IMR-90 (cell line): ENCODE measurements around the gene GPC6. TPM values are rescaled to one million over a fixed set of nuclear protein-coding genes. Genes with fewer than 3 reads are reported as not detected.

ENCODE experiments used
- ATAC-seq: fragments of 200-7000 bp; cut with Tn5 transposase; 2 replicates; pipeline ENCODE4 v1.9.1; 2020; ENCODE audit warnings: low read depth, mild to moderate bottlenecking, moderate library complexity
- BruUV-seq: library from RNA; stranded (reverse); fragments of 400-500 nt; replicated peaks from 2 replicates; lab custom pipeline; 2021; lab: Mats Ljungman, UMichigan
- CTCF ChIA-PET: fragments of 300-600 bp; formaldehyde crosslinking; extraction: SDS; loops from one replicate; lab custom pipeline; 2021; ENCODE audit warnings: antibody characterized with exemption; lab: Yijun Ruan, JAX
- POLR2A ChIA-PET: fragments of 300-600 bp; sonication (Branson Sonifier 250); formaldehyde crosslinking; loops from one replicate; lab custom pipeline; 2022; ENCODE audit warnings: antibody characterized with exemption; ENCODE audit not compliant: unreplicated experiment; lab: Charles Lee
- DNase-seq: peaks from one replicate; pipeline ENCODE4 v3.0.0; 2013
- H2AFZ ChIP-seq: replicated peaks from 2 replicates; pipeline ENCODE3; 2013; ENCODE audit warnings: low read length, mild to moderate bottlenecking; ENCODE audit not compliant: poor library complexity
- H2AK5ac ChIP-seq: 2 replicates; pipeline ENCODE4 v1.6.1; 2013; ENCODE audit warnings: low read depth, low read length, inconsistent platforms
- H2AK9ac ChIP-seq: replicated peaks from 2 replicates; pipeline ENCODE3; 2013; ENCODE audit warnings: mild to moderate bottlenecking, low read depth, low read length, moderate library complexity; ENCODE audit not compliant: poor library complexity
- H2BK120ac ChIP-seq: 2 replicates; pipeline ENCODE4 v1.6.1; 2013; ENCODE audit warnings: low read depth, low read length, inconsistent platforms
- H2BK15ac ChIP-seq: 3 replicates; pipeline ENCODE4 v1.6.1; 2013; ENCODE audit warnings: low read depth, low read length, inconsistent platforms
- H2BK20ac ChIP-seq: 2 replicates; pipeline ENCODE4 v1.6.1; 2013; ENCODE audit warnings: low read depth, mild to moderate bottlenecking, inconsistent platforms, low read length, moderate library complexity
- H2BK5ac ChIP-seq: 2 replicates; pipeline ENCODE4 v1.6.1; 2013; ENCODE audit warnings: mild to moderate bottlenecking, low read depth, low read length, inconsistent platforms; ENCODE audit not compliant: poor library complexity, severe bottlenecking
- H3K14ac ChIP-seq: replicated peaks from 2 replicates; pipeline ENCODE4 v1.6.1; 2013; ENCODE audit warnings: low read depth, low read length, inconsistent platforms
- H3K18ac ChIP-seq: 2 replicates; pipeline ENCODE4 v1.6.1; 2013; ENCODE audit warnings: low read depth, low read length, control low read depth
- H3K23ac ChIP-seq: 2 replicates; pipeline ENCODE4 v1.6.1; 2013; ENCODE audit warnings: low read depth, low read length, inconsistent platforms
- H3K27ac ChIP-seq: 2 replicates; pipeline ENCODE4 v1.5.1; 2013; ENCODE audit warnings: mild to moderate bottlenecking, control low read depth, low read length; ENCODE audit not compliant: insufficient read depth
- H3K27me3 ChIP-seq: 2 replicates; pipeline ENCODE4 v1.6.1; 2013; ENCODE audit warnings: low read length; ENCODE audit not compliant: control insufficient read depth, insufficient read depth
- H3K36me3 ChIP-seq: 2 replicates; pipeline ENCODE4 v1.6.1; 2013; ENCODE audit warnings: low read length, mixed read lengths; ENCODE audit not compliant: control insufficient read depth, insufficient read depth
- H3K4ac ChIP-seq: 2 replicates; pipeline ENCODE4 v1.6.1; 2013; ENCODE audit warnings: low read depth, low read length, inconsistent platforms
- H3K4me1 ChIP-seq: 2 replicates; pipeline ENCODE4 v1.6.1; 2013; ENCODE audit warnings: low read length, mixed read lengths; ENCODE audit not compliant: control insufficient read depth, insufficient read depth
- H3K4me2 ChIP-seq: 2 replicates; pipeline ENCODE4 v1.6.1; 2013; ENCODE audit warnings: low read depth, mild to moderate bottlenecking, control low read depth, low read length, moderate library complexity
- H3K4me3 ChIP-seq: 2 replicates; pipeline ENCODE4 v1.5.1; 2013; ENCODE audit warnings: low read depth, mild to moderate bottlenecking, control low read depth, low read length, moderate library complexity; ENCODE audit not compliant: insufficient read depth
- H3K56ac ChIP-seq: 2 replicates; pipeline ENCODE4 v1.6.1; 2013; ENCODE audit warnings: low read length, inconsistent platforms; ENCODE audit not compliant: insufficient read depth; ENCODE audit errors: extremely low read depth
- H3K79me1 ChIP-seq, 2 experiments: 2 replicates each; pipeline ENCODE4 v1.6.1; 2013; ENCODE audit warnings: low read length in 2 of 2, inconsistent platforms in 1 of 2, low read depth in 1 of 2
- H3K9ac ChIP-seq: 2 replicates; pipeline ENCODE4 v1.6.1; 2013; ENCODE audit warnings: low read depth, low read length, control low read depth
- H3K9me1 ChIP-seq: 2 replicates; pipeline ENCODE4 v1.6.1; 2013; ENCODE audit warnings: low read length, inconsistent platforms; ENCODE audit not compliant: insufficient read depth
- H3K9me3 ChIP-seq: 2 replicates; pipeline ENCODE4 v1.6.1; 2013; ENCODE audit warnings: low read length; ENCODE audit not compliant: control insufficient read depth, insufficient read depth
- H4K20me1 ChIP-seq: 2 replicates; pipeline ENCODE4 v1.6.1; 2013; ENCODE audit warnings: low read length, inconsistent platforms; ENCODE audit not compliant: insufficient read depth
- H4K5ac ChIP-seq: 2 replicates; pipeline ENCODE4 v1.6.1; 2013; ENCODE audit warnings: mild to moderate bottlenecking, low read depth, low read length, control low read depth
- H4K8ac ChIP-seq, 2 experiments: 2 replicates each; pipeline ENCODE4 v1.6.1; 2013; ENCODE audit warnings: low read depth in 2 of 2, low read length in 2 of 2, control low read depth in 1 of 2, inconsistent platforms in 1 of 2
- H4K91ac ChIP-seq: 2 replicates; pipeline ENCODE4 v1.6.1; 2013; ENCODE audit warnings: low read depth, low read length, inconsistent platforms; ENCODE audit not compliant: insufficient read depth
- BHLHE40 ChIP-seq: fragments of 150-350 bp; IDR thresholded peaks from 2 replicates; pipeline ENCODE4 v1.6.1; 2016; ENCODE audit warnings: mild to moderate bottlenecking, low read depth, low read length
- CEBPB ChIP-seq: IDR thresholded peaks from 2 replicates; pipeline ENCODE4 v1.6.1; 2012; ENCODE audit warnings: low read depth, low read length, improper control_type of control experiment
- CHD1 ChIP-seq: IDR thresholded peaks from 2 replicates; pipeline ENCODE4 v1.6.1; 2012; ENCODE audit warnings: low read depth, low read length, improper control_type of control experiment
- FOS ChIP-seq: fragments of 150-350 bp; IDR thresholded peaks from 2 replicates; pipeline ENCODE4 v1.6.1; 2016; ENCODE audit warnings: low read depth, low read length
- MAFK ChIP-seq: IDR thresholded peaks from 2 replicates; pipeline ENCODE4 v1.6.1; 2012; ENCODE audit warnings: low read depth, low read length, improper control_type of control experiment
- MAZ ChIP-seq: IDR thresholded peaks from 2 replicates; pipeline ENCODE4 v1.6.1; 2012; ENCODE audit warnings: low read depth, mild to moderate bottlenecking, low read length, improper control_type of control experiment, moderate library complexity, borderline replicate concordance
- MXI1 ChIP-seq: IDR thresholded peaks from 2 replicates; pipeline ENCODE4 v1.6.1; 2012; ENCODE audit warnings: low read depth, mild to moderate bottlenecking, low read length, moderate library complexity, borderline replicate concordance
- NFE2L2 ChIP-seq: fragments of 150-350 bp; IDR thresholded peaks from 2 replicates; pipeline ENCODE4 v1.6.1; 2016; ENCODE audit warnings: low read depth, mild to moderate bottlenecking, low read length
- POLR2A ChIP-seq: IDR thresholded peaks from 2 replicates; pipeline ENCODE4 v1.6.1; 2012; ENCODE audit warnings: mild to moderate bottlenecking, low read depth, low read length
- RAD21 ChIP-seq: IDR thresholded peaks from 2 replicates; pipeline ENCODE4 v1.6.1; 2012; ENCODE audit warnings: low read length, improper control_type of control experiment
- RCOR1 ChIP-seq: IDR thresholded peaks from 2 replicates; pipeline ENCODE4 v1.6.1; 2012; ENCODE audit warnings: mild to moderate bottlenecking, low read length, improper control_type of control experiment; ENCODE audit not compliant: insufficient replicate concordance
- RFX5 ChIP-seq: IDR thresholded peaks from 2 replicates; pipeline ENCODE4 v1.8.0; 2012; ENCODE audit warnings: low read depth, mild to moderate bottlenecking, low read length, moderate library complexity
- SMC3 ChIP-seq: fragments of 150-350 bp; IDR thresholded peaks from 2 replicates; pipeline ENCODE4 v1.6.1; 2016; ENCODE audit warnings: low read depth, mild to moderate bottlenecking, antibody characterized with exemption, low read length, moderate library complexity
- dilution Hi-C: fragments of 300-500 bp; cut with HindIII; formaldehyde crosslinking; loops from one replicate; pipeline ENCODE4 v1.14.3; 2018; ENCODE audit warnings: low sequenced_read_pairs; ENCODE audit not compliant: unreplicated experiment
- in situ Hi-C: fragments of 300-500 bp; cut with MboI; formaldehyde crosslinking; loops from 3 replicates; pipeline ENCODE4 v1.14.3; 2019; ENCODE audit warnings: low sequenced_read_pairs, inconsistent platforms, mixed read lengths
- intact Hi-C: fragments of 100-400 bp; cut with micrococcal nuclease; formaldehyde crosslinking; loops from 2 replicates; pipeline ENCODE4 v1.10.0; 2022
- polyA plus RNA-seq, 3 experiments: library from polyadenylated mRNA; depleted of rRNA; stranded (reverse); fragments of >200 nt; gene quantifications; 2 replicates each; pipeline ENCODE4 v1.2.3, GENCODE V29; 2012; ENCODE audit warnings: low replicate concordance in 1 of 3
- total RNA-seq: library from RNA; depleted of rRNA; stranded (reverse); fragments of >200 nt; gene quantifications from 2 replicates; pipeline ENCODE4 v1.2.3, GENCODE V29; 2012
- TF ChIP-seq, protein P1 (sequence below): conservative IDR thresholded peaks from 2 replicates; pipeline ENCODE4 v1.5.1; 2012; ENCODE audit warnings: mild to moderate bottlenecking, low read depth, low read length, improper control_type of control experiment
- TF ChIP-seq, protein P2 (sequence below): fragments of 150-350 bp; IDR thresholded peaks from 2 replicates; pipeline ENCODE4 v1.6.1; 2017; ENCODE audit warnings: mild to moderate bottlenecking, antibody characterized with exemption, low read length, low read depth
- TF ChIP-seq, protein P3 (sequence below): fragments of 150-350 bp; IDR thresholded peaks from 2 replicates; pipeline ENCODE4 v1.6.1; 2016; ENCODE audit warnings: low read depth, mild to moderate bottlenecking, low read length, moderate library complexity, borderline replicate concordance

Gene GPC6
- total and polyA plus RNA-seq, 2 of the 4 experiments (the other 2 are of a cell fraction) = 14.9 to 39.4 TPM

DNA sequence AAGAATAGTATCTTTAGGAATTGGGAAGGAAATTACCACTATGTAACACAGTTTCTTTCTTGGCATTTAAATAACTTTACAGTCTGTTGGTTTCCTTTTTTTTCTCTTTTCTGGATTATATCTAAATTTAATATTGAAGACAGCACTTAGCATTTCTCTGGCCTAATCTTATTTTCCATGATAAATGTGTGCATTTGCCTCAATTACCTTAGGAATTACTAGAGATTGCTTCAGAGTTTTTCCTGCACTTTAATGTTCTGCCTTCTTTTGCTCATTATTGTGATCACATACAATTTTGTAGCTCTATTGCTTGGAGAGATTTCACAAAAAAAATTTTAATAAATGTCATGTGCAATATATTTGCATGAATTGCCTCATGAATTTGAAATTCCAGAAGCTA lies 1227.7 kb downstream of the GPC6 start:
- no peak overlapping the region for H3K27ac ChIP-seq
- no peak overlapping the region for H2BK120ac ChIP-seq
- H3K36me3 ChIP-seq = no peaks in the 10 kb centered on the region
- no peak overlapping the region for H3K4ac ChIP-seq
- no peak overlapping the region for H3K4me3 ChIP-seq
- ATAC-seq = no peak
- POLR2A ChIA-PET = no interaction called here
- H4K20me1 ChIP-seq = no peaks in the 10 kb centered on the region
- no peaks in the 10 kb centered on the region for H3K79me1 ChIP-seq
- no peak overlapping the region for H2BK20ac ChIP-seq
- CTCF ChIA-PET = no interaction called here
- no peaks in the 10 kb centered on the region for H3K9me1 ChIP-seq
- no peak for DNase-seq
- H3K23ac ChIP-seq = no peak overlapping the region
- no peak overlapping the region for H2AK9ac ChIP-seq
- H4K91ac ChIP-seq = no peak overlapping the region
- no peak overlapping the region for H3K56ac ChIP-seq
- H3K9me3 ChIP-seq = no peaks in the 10 kb centered on the region
- no TSS peak for BruUV-seq
- H3K18ac ChIP-seq = no peak overlapping the region
- H4K8ac ChIP-seq = no peak overlapping the region
- dilution Hi-C loops (no loop called here), intact Hi-C loops (no loop called here), in situ Hi-C loops (no loop called here)
- no peak overlapping the region for H2AK5ac ChIP-seq
- no peak overlapping the region for H2AFZ ChIP-seq
- H3K27me3 ChIP-seq = no peaks in the 10 kb centered on the region
- no peaks in the 10 kb centered on the region for H3K4me1 ChIP-seq
- no peak overlapping the region for H4K5ac ChIP-seq
- no peak overlapping the region for H2BK15ac ChIP-seq
- no peak overlapping the region for H3K9ac ChIP-seq
- H2BK5ac ChIP-seq = no peak overlapping the region
- TF ChIP-seq MXI1 = no peak
- TF ChIP-seq MAFK = no peak
- no peak for TF ChIP-seq SMC3
- no peak for TF ChIP-seq RCOR1
- no peak for TF ChIP-seq MAZ
- TF ChIP-seq, protein P1, sequence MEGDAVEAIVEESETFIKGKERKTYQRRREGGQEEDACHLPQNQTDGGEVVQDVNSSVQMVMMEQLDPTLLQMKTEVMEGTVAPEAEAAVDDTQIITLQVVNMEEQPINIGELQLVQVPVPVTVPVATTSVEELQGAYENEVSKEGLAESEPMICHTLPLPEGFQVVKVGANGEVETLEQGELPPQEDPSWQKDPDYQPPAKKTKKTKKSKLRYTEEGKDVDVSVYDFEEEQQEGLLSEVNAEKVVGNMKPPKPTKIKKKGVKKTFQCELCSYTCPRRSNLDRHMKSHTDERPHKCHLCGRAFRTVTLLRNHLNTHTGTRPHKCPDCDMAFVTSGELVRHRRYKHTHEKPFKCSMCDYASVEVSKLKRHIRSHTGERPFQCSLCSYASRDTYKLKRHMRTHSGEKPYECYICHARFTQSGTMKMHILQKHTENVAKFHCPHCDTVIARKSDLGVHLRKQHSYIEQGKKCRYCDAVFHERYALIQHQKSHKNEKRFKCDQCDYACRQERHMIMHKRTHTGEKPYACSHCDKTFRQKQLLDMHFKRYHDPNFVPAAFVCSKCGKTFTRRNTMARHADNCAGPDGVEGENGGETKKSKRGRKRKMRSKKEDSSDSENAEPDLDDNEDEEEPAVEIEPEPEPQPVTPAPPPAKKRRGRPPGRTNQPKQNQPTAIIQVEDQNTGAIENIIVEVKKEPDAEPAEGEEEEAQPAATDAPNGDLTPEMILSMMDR = no peak
- TF ChIP-seq RAD21 = no peak
- no peak for TF ChIP-seq CHD1
- TF ChIP-seq, protein P2, sequence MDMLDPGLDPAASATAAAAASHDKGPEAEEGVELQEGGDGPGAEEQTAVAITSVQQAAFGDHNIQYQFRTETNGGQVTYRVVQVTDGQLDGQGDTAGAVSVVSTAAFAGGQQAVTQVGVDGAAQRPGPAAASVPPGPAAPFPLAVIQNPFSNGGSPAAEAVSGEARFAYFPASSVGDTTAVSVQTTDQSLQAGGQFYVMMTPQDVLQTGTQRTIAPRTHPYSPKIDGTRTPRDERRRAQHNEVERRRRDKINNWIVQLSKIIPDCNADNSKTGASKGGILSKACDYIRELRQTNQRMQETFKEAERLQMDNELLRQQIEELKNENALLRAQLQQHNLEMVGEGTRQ = no peak
- no peak for TF ChIP-seq BHLHE40
- no peak for TF ChIP-seq RFX5
- TF ChIP-seq NFE2L2 = no peak
- TF ChIP-seq POLR2A = no peak
- no peak for TF ChIP-seq CEBPB
- TF ChIP-seq, protein P3, sequence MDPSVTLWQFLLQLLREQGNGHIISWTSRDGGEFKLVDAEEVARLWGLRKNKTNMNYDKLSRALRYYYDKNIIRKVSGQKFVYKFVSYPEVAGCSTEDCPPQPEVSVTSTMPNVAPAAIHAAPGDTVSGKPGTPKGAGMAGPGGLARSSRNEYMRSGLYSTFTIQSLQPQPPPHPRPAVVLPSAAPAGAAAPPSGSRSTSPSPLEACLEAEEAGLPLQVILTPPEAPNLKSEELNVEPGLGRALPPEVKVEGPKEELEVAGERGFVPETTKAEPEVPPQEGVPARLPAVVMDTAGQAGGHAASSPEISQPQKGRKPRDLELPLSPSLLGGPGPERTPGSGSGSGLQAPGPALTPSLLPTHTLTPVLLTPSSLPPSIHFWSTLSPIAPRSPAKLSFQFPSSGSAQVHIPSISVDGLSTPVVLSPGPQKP = no peak
- TF ChIP-seq FOS = no peak
- H3K4me2 ChIP-seq = no peak overlapping the region
- no peak overlapping the region for H3K14ac ChIP-seq
